Measurements from ENCODE around the gene SH3YL1.

Gene SH3YL1, protein sequence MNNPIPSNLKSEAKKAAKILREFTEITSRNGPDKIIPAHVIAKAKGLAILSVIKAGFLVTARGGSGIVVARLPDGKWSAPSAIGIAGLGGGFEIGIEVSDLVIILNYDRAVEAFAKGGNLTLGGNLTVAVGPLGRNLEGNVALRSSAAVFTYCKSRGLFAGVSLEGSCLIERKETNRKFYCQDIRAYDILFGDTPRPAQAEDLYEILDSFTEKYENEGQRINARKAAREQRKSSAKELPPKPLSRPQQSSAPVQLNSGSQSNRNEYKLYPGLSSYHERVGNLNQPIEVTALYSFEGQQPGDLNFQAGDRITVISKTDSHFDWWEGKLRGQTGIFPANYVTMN

DNA sequence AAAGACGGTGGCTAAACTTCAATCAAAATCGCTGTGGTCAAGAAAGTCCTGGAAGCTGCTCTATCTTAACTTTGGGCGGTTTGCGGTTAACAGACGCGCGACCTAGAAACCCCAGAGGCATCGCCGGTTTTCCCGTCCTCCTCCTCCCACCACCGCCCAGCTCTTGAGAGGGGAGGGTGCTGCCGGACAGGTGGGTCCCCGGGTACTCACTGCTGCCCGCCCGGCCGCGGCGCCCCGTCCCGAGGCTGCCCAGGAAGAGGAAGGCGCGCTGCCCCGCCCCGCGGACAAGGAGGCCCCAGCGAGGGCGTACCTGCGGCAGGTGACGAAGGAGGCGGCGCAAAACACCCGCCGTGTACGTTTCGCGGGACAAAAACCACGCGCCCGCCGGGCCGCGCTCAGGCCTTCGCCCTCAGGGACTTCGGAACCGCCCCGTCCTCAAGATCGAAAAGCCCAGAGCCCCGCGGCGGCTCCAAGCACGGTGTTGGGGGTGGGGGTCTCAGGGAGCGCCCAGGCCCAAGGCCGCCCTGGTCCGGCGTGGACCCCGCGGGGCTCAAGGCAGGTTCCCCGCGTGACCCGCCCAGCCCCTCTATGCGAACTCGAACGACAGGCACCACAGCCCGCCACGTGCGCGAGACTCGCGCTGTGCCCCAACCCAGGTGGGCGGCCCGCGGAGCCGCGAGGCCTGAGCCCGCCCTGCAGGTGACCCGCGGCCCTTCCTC lies at the start of gene SH3YL1:
Gene SH3YL1 (minus strand): TSS at position 259 of the 719 bp plus-strand sequence. CDS start 48 bp downstream, at position 211.
- peak; percentile 38 for DNase-seq

DNA sequence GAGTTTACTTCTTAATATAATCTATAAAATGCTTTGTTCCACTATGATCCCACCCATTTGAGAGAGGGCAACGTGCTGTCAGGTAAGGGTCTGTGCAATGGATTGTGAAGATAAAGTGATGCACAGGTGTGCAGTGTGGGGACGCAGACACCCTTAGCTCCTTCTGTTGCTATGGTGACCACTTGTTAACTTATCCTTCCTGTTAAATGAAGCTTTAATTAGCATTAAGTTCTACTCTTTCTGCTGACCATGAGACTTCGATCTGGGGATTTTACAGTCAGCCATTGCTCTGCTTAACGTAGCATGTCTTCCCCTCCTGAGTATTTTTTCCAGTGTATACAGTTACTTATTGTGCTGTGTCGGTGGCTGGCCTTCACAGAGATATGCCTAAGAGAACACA lies 47.2 kb upstream of the SH3YL1 start:
- DNase-seq = no peak

DNA sequence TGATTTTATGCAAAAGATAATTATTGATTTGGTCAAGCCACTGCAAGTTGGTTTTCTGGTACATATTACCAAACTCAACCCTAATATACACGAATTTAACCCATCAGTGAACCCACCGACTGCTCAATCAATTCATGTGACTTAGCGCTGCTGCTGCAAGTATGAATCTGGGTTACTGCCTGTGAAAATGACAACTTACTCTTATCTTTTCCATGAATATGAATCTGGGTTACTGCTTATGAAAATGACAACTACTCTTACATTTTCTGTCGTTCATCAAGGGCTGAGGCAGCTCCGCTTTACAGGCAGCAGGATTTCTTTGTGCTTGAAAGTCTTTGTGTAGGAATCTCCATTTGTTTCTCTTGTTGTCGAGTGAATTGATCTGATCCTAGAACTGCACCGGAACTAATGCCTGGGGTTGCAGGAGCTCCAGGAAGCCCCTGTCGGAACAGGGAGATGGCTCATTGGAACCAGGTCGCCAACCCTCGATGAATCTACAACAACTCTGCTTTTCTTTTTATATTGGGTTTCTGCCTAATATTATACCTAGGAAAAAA lies 46.2 kb upstream of the SH3YL1 start:
- no peak for DNase-seq

DNA sequence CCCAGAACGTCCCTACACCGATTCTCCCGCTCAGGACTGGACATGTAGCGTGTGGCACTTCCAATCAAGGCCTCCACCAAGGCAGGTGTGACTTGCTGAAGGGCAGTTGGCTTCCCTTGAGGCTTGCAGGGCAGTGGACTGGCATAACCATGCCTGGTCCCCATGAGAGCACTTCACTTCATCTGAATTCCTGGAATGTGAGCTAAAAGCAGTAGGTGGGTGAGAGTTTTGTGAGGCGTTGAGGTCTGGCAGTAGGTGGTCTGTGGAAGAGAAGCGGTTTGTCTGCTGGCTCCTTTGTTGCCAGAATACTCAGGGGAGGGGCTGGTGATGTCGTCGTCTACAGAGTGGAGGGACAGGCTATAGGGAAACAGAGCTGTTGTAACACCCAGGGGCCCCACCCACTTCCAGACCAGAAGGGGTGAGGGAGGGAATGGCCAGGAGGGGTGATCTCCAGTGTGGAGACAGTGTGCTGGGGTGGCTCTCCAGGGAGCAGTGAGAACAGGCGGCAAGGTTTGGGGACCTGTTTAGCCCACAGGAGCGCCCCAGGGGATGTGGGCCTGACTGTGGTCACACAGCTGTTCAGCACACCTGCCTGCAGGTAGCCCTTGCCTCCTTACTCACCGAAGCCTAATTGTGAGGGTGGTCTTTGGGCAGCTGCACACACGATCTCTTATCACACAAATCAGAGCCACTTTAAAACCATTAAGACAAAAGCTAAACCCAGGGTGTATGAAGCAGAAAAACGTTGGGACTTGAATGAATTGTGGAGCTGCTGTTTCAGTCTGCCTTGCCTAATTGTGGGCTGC lies 45.5 kb upstream of the SH3YL1 start:
- no peak for DNase-seq

DNA sequence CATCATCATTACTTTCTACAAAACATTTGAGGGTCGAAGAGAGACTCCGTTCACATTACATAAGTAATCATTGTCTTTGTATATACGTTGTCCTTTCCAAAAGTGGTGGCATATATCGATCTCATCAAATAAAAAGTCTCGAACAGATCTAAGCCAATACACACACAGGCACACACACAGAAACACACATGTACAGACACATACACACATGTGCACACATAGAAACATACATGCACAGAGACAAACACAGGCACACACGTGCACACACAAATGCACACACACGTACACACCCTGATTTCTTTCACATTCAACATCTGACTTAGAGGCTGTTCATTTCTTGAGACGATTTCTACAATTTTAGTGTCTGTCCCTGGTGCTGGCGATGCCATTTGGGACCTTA lies 41.5 kb upstream of the SH3YL1 start:
- no peak for DNase-seq

DNA sequence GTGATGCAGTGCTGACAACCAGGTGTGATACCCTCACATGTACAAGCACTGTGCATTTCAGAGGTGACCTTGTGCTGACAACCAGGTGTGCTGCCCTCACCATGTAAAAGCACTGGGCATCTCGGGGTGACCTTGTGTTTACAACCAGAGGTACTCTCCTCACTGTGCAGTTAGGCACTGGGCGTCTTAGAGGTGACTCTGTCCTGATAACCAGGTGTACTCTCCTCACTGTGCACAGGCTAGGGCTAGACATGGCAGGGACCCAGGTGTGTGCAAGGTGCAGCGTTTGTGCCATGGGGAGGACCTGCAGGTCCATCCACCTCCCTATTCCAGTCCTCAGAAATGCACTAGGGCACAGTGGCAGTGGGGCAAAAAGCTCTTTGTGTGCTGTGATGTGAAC lies 32.5 kb upstream of the SH3YL1 start:
- DNase-seq = no peak

DNA sequence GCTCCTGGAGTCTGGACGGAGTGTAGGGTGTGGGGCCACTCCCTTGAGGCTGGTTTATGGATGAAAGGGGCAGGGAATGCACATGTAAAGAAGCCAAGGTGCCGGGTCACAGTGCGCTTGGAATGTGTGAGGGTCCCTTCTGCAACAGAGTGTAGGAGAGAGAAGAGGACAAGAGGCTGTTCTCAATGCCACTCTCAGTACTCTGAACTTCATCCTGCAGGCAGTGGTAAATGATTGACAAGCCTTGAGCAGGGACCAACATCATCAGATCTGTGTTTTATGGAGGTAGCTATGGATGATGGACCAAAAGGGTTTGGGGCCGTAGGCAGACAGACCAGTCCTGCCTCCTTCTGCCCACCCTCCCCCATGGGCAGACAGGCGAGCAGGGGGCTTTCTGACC lies 31.3 kb upstream of the SH3YL1 start:
- no peak for DNase-seq

DNA sequence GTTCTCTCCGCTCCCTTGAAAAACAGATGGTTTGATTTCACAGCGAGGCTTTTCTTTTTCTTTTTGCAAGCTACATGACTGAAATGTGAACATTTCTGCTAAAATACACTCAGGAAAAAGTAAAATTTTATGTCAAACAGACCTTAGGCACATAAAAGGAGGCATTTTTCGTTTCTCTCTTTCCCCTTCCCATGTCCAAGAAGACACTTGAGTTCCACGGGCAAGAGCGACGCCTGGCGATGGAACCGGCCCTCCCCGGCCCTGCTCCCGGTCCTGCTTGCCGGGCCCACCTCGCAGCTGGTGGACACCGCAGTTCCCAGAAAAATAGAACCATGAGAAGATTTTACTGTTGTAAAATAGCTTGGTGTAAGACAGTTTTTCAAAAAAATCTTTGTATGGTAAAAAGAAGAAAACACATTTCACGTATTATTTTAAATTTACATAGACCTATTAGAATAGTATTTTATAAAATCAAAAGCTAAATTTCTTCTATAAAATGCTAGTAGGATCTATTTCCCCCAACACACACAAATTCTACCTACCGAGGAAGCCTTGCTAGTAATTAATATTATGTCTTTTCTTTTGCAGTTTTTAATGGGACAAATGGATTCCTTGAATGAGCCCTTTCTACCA lies 26.4 kb upstream of the SH3YL1 start:
- DNase-seq = no peak

DNA sequence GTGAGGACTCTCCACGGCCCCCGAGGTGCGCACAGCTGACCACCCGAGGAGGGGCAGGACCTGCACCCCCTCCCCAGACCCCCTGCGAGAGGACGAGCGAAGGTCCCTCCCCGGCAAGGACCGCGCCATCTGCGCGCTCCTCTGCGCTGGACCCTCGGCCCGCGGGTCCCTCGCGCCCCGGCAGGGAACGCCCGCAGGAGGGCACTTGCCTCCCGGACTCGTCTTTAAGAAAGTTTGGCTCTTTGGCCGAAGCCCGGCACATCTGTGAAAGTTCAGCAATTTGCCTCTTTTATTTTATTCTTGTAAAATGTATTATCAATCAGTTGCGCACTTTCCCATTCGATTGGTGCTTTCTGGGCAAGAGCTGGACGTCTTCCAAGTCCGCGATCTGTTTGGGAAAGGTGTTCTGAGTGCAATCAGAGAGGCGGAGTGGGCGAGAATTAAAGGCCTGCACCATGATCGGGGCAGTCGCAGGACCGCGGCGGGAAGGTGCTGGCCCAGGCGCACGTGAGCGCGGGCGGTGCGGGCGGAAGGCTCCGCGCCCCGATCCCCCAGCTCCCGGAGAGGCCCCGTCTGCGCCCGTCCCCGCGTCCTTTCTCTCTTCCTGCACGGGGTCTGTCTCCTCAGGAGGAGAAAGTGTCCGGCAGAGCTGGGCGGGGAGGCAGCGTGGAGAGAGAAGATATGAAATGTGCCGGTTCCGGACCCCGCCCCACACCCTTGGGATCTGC lies 25.7 kb upstream of the SH3YL1 start:
- no peak for DNase-seq

DNA sequence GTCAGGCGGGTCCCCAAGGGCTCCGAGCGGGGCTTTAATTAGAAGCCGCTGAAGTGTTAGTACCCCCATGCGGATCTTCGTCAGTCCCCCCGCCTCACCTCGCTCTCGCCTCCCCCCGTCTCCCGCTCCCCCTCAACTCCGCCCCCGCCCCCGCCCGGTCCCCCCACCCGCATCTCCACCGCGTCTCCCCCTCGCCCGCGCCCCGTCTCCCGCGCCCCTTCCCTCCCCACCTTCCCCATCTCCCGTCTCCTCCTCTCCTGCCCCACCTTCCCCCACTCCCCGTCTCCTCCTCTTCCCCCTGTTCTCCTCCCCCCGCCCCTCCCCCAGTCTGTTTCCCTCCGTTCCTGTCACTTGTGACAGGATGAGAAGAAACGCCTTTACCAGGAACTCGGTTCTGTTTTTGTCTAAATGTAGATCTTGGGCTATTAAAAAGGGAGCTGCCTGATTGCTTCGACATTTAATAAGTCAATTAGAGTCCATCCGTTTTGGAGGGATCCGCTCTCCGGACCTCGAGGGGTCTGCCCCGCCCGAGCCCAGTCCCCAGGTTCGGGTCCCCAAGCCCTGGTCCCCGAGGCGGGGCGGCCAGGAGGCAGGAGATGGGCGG lies 25.0 kb upstream of the SH3YL1 start:
- no peak for DNase-seq

DNA sequence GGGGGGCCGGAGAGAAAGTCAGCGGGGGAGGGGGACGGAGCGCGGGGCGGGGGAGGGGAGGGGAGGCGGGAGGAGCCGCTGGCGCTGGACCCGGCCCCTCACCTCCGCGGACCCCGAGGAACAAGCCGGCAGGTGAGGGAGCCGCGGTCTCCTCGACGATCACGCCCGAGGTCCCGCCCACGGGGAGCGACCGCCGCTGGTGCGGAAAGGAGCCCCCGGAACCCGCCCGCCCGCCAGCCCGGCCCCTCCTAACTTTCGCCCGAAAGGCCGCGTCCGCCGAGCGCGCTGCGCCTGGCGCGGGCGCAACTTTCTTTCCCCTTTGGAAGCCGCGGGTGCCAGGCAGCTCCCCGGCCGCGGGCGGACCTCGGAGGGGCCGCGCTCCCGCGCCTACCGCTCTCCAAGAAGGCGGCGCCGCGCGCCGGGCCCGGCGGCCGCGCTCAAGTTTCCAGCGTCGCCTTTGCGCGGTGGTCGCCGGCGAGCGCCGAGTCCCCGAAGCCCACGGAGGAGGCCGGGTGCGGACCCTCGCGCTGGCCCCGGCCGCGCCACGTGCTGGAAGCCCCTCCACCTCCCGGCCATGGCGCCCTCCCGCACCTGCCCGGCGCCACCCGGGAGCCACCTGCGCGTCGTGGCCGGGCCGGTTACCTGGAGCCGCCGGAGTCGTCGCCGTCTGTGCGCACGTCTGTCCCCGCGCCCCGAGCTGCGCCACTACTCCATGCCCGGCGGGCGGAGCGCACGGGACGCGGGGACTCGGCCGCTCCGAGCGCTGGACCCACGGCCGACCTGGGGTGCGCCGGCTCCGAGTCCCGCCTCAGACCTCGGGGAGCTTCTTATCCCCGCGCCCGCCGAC lies 24.3 kb upstream of the SH3YL1 start, which contains the start of gene ALKAL2:
Gene ALKAL2 (minus strand): TSS at position 181 of the 847 bp plus-strand sequence. CDS start 256 bp downstream, outside the sequence.
- no peak for DNase-seq

DNA sequence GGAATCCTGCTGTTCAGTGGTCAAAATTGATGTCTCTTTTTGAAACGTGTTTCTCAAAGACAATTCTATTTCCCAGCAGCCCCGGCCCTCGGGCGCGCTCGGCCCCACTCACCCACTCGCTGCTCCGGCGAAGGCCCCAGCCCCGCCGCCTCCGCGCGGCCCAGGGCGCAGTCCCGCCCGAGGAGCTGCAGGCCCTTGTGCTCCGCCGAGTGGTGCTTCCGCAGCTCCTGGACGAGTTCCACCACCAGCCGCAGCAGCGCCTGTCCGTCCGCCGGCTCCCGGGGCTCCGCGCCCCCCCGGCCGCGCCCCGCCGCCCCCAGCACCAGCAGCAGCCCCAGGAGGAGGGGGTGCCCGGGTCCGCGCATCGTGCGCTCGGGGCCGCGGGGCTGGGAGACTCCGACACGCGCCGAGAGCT lies 23.6 kb upstream of the SH3YL1 start:
- no peak for DNase-seq

DNA sequence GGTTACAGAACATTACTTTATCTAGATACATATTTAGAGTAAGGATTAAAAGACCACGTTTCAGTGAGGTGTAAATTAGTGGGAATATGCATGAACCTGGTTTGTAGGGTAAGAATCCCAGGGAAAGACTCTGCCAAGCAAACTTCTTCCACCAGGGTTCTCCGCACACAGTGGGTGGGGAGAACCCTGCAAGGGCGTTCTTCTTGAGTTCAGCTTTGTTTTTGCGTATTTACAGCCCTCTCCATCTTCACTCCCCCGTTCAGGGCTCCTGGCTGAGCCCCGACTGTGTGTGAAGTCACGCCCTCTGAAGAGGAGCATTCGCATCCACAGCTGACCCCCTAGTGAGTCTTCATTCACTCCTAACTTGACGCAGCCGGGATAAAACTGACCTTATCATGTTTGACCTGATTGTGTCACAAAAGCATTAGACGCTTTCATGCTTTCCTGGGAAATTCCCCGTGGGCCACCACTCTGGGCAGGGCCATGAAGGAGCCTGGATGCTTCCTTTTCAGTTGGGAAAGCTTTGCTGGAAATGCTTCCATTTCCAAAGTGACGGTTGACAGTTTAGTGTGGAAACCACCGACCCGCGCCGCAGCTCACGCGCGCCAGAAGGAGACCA lies 23.1 kb upstream of the SH3YL1 start:
- no peak for DNase-seq

DNA sequence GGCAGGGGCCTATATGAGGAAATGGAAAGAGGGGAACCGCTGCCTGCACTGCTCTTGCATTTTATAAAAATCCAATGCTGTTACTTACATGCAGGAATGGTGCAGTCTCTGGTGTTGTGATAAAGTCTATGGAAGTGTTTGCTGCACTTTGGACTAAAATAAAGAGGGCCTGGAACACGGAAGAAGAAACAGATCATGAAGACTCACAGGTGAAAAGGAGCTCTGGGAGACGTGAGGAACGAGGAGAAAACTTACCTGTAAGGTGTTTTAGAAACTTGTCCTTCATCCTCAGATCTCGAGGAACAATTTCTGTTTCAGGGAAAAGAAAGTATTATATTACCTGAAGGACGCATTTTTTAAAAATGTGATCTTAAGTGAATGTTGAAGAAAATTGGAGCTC lies 22.2 kb upstream of the SH3YL1 start:
- DNase-seq = no peak

DNA sequence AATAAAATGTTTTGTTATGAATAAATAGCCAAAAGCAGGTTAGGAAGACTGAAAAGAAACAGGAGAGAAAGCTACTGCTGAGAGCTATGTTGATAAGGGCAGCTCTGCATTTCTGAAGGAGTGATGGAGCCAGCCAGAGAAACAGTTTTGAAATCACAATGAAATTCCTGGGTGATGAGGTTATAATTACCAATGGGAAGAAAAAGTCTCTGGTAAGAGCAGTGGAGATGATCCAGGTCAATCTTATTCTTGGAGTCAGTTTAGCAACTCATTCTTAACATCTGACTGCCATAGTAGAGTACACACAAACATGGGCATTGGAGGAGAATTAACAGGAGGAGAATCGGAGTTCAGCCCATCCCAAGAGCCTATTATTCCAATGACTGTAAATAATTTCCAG lies 21.7 kb upstream of the SH3YL1 start:
- DNase-seq = no peak

DNA sequence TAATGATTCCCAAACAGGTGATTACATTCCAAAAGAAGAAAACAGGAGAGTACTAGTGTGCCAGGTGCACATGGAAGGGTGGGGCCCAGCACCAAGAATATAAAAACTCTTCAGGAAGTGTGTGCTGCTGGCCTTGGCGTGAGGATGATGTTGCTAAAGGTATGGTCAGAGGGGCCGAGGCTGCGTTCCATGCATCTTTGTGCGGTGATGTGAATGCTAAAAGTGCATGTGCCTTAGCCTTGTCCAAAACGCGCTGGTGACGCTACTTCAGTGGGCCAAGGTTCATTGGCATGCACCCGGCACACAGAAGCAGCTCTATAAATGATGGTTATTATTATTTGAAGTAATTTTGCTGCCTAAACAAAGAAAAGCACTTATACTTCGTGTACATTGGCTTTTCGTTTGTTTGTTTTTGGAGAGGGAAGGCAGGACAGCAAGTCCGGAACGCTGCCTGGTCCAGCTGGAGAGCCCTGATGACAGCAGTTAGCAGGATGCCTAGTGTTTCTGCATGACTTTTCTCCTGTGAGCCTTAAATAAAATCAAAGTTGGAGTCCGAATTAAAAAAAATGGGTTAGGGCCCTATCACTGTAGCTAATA lies 21.2 kb upstream of the SH3YL1 start:
- no peak for DNase-seq

DNA sequence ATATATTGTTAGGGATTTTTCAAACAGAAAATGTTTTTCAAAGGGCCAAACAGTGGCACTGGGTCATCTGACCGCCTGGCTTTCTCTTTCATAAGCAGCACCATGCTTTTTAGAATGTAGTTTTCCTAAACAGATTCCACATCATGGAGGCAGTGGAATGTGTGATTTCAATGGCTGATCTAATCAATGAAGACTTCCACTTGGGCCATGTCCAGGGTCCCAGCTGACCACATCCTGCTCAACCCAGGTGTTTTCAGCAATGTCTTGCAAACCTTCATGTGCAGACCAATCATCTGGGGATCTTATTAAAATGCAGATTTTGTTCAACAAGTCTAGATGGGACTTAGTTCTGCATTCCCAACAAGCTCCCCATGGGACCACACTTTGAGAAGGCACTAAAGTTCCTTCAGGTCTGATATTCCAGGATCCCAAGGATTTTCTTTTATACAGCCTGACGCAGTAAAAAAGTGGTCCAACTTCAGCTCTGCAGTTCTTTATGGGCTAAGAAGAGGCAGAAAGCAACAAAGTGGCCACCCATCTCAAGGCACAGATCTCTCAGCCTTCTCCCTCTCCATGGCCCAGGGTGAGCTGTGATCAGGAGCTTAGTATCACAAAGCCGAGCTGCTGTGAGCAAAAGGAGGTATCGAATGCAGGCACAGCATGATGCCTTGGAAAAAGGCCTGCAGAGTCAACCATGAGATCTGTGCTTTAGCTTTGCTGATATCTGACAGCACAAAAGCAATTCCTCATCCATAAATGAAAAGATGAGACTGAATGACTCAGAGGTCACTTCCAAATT lies 20.4 kb upstream of the SH3YL1 start:
- no peak for DNase-seq

DNA sequence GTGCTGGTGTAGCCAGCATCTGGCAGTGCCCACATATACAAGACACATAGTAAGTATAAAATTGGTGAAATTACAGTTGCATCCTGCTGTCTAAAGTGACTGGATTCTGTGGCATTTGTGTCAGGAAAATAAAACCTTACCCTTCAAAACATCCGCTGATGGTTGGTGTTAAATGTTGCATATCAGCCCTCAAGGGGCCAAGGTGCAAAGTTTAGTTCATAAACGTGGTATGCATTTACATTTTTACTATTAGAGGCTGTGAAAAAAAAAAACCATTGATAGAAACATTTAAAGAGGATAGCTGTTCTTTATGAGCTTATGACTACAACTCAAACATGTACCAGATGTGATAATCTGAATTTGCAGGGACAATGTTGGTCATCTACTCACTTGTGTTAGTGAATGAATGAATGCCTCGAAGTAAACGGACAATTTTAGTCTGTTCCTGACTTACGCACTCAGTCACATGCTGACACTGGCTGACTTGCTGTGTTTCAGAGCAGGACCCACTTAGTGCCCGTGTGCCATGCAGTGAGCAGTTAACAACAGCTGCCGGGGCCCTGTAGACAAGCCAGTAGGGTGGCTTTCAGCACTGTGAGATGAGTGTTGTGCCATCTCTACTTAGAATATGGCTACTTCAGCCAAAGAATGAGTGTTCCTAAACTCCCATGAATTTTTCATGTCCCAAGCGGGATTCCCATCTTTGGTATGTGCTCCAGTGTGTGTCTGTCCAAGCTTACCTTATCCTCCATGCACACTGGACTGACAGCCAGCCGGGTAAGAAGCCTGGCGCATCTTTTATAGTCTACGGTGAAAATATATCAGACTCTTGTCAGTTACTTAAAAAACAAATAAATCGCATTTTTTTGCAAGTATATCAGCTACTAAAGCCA lies 18.8 kb upstream of the SH3YL1 start:
- no peak for DNase-seq

All from activated CD4-positive, alpha-beta T cell treated with anti-CD3 and anti-CD28 coated beads for 1 hour (primary cell).